GM03348 (cell line): Measurements from ENCODE around the gene CPNE4.
A peak's percentile ranks its signal among the peaks of the same experiment; 100 is the strongest.
"Not testable (repeated sequence)": the region's sequence is repeated elsewhere in the genome, so short reads cannot be mapped to it uniquely, and the experiment has no call there.

ENCODE experiments used
- DNase-seq: peaks from one replicate; pipeline ENCODE4 v3.0.0; 2012; ENCODE audit warnings: low spot score

Gene CPNE4

GRCh38 chr3:132034486-132035464, at the start of gene CPNE4:
CPNE4 (minus strand) TSS chr3:132035014.
- peak; percentile 96 for DNase-seq

DNA sequence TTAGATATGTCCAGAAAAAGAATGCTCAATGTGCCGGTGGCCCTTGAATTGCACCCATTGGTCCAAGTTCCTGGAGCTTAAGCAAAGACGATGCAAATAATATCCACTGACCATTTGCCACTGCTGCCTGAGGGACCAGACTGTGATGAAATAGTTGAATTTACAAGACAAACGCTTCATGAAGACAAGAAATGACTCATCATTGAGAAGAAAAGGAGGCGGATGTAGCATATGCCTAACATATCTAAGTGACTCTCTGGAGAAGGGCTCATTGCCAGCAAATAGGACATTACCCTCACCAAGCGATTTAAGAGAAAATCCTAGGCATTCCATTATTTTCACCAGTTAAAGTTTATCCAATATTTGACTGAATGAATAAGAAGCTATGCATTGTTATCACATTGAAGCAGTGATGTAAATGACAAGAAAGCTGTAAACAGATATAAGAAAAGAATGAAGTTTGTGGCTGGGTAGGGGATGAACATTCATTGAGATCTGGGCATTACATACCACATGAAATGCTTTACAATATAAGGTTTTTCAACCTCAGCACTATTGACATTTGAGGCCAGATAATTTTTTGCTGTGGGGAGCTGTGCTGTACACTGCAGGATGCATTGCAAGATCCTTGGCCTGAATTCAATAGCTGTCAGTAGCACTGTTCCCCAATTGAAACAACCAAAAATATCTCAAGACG, 48.9 kb upstream of the CPNE4 start:
- peak; percentile 5 for DNase-seq

GRCh38 chr3:132083159-132083558, 48.3 kb upstream of the CPNE4 start:
- no peak for DNase-seq

DNA sequence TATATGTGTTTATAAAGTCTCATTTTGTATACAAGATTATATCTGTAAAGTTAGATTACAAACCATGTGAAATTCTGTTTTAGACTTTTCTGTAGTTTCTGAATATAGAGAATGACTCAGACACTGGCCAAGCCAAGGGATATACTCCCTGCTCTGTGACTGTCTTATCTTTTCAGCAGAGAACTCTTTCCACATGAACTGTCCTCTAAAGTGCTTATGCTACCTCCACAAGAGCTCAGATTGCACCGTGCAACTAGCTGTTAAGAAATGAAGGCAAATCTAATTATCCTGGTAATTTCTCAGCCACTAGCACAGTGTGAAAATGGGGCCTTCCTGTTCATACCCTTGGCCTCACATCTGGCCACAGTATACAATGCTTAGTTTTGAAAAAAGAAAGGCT, 44.3 kb upstream of the CPNE4 start:
- DNase-seq, result peak; percentile 3

DNA sequence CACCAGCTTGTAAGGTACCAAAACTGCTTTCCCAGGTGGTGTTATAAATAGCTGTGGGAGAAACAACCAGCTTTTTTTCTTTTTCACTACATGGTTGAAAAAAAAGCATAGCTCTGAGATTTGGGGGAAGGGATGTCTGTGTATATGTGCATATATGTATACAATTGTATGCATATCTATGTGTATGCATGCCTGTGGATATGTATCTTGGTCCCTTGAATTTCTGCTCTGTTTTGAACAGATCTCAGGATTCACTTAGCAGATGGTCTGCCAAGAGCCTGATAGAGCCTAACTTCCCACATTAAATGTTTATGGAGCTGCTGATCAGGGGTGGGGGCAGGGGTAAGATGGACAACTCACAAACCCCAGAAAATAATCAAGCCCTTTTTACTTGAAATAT, 39.0 kb upstream of the CPNE4 start:
- no peak for DNase-seq

DNA sequence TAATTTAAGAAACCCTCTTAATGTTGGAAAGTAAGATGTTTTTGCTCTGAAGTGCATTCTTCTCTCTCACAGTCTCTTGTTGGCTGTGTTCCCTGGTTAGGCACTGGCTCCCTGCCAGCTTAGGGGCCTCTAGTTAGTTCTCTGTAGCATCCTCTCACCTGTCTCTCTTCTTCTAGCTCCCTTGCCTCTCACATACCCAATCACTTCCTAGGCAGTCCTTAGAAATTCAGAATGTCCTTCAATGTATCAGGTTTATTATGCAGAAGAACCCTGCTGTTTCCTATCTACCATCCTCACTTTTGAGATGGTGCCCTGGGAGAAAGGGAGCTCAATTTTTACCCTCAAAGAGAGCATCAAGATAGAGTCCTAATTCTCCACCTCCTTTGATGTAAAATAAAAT, 36.2 kb upstream of the CPNE4 start:
- DNase-seq, result no peak

- DNase-seq, result no peak
These were observed 29.3 kb upstream of the CPNE4 start for GRCh38 chr3:132064114-132064513.

DNA sequence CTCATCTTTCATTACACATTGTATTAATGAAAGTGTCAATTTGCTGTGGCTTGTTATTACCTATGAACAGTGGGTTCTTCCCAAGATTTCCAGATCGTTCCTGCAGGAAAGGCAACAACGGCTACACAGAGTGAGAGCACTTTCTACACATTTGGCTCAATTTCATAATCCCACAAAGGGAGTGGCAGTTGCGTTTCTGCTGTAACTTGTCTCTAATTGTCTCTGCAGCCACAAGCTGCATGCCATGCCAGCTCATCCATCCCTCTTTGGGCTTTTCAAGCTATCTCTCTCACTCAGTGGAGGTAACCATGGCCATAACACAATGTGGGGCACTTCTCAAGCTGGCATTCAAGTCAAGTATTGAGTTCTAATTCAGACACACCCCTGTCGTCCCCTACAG, 27.7 kb upstream of the CPNE4 start:
- no peak for DNase-seq

- no peak for DNase-seq
These were observed 21.1 kb upstream of the CPNE4 start for GRCh38 chr3:132055872-132056271.

DNA sequence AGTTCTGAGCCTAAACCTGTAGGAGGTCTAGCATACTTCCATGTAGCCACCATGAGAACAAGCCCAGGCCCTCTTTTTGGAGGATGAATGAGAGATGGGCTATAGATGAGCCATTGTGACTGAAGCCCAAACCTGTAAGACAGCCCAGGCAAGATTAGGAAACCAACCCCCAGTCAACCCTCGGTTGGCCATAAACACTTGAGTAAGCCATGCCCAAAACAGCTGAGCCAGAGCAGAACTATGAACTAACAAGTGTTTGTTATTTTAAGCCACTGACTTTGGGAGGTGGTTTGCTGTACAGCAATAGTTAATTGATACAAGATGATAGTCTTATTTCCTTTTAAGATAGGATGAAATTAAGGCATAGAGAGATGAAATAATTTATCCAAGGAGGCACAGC, 12.4 kb upstream of the CPNE4 start:
- no peak for DNase-seq

DNA sequence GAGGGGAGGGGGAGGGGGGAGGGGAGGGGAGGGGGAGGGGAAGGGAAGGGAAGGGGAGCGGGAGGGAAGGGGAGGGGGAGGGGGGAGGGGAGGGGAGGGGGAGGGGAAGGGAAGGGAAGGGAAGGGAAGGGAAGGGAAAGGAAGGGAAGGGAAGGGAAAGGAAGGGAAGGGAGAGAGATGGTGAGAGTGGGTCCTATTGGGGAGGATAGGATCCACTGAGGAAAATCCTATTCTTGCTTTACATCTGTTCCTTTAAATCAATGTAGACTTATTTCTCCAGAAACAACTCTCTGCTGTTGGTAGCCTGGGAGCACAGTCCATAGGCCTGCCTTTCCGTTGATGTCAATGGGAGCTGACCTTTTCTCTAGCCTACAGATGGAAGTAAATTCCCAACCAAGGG, 10.1 kb upstream of the CPNE4 start:
- not testable (repeated sequence) for DNase-seq

DNA sequence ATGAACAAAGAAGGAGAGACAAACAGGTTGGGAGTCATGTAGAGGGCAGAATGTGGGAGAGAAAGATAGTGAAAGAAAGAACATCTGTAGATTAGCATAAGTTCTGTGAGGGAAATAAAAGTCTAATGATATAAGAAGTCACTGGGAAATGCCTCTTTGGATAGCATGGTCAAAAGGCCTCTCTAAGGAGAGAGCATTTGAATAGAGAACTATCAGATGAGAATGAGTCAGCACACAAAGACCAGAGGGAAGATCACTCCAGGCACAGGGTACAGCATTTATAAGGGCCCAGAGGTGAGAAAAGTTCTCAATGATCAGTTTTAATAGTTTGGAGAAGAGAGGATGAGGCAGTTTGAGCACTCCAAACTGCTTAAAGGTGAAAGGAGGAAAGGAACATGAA, 7.9 kb upstream of the CPNE4 start:
- no peak for DNase-seq

DNA sequence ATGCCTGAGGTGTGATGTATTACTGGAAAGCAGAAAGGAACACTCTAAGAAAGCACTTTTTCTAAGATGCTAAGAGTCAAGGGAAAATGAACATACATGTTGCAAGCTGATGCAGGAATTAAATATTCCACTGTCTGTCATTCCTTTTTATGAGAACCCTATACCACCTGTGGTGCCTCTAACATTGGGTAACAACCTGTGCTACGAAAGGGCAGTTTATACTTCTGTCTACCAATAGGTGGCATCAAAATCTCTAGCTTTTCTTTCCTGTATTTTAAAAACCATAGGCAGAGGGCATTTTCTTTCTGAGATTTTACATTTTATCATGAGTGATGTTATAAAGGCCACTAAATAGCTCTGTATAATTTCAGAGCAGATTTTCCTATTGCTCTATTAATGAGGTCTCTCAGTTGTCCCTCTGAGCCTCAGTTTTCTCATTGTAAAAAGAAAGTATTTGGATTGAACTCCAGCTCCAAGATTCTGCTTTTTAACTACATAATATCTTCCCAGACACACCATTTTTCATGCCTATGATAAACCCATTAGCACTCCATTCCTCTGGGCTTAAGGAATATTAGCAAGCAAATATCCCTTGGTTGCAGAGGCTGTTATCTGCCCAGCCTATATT, 3.5 kb upstream of the CPNE4 start:
- DNase-seq, result peak; percentile 49

DNA sequence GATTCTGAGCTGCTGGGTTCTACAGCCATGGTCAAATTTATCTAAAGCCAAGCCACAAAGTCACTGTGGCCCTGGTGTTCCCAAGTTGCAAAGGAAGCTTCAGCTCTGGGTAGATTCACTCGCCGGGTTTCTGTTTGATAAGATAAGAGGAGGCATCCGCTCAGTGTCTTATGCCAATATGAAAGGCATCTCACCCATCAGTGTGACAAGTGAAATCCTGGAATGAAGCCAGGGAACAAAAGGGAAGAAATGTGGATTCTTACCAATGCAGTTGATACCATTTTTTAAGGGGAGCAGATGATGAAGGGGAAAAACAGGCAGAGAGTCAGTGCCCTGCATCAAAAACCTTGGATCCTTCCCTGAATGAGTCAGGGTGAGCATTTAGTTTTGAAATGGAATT, 2.8 kb upstream of the CPNE4 start:
- DNase-seq, result no peak

DNA sequence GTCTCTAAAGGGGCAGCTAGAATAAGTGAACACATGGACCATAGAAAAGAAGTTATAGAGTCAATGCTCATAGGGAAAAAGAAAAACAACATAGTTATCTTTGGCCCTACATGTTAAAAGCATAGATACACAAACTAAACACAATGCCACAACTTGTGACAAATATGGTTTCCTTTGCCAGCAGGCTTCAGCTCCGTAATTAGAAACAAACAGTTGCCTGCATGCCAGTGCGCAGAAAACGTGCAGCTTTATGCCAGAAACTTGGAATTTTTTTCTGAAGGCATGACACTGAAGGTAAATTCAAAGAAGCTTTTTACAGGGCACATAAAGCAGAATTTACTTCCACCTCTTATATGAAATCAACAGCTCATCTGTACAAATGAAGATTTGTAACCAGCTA, 2.2 kb upstream of the CPNE4 start:
- no peak for DNase-seq

GRCh38 chr3:132034097-132034485, 723 bp downstream of the CPNE4 start:
- DNase-seq, result no peak

DNA sequence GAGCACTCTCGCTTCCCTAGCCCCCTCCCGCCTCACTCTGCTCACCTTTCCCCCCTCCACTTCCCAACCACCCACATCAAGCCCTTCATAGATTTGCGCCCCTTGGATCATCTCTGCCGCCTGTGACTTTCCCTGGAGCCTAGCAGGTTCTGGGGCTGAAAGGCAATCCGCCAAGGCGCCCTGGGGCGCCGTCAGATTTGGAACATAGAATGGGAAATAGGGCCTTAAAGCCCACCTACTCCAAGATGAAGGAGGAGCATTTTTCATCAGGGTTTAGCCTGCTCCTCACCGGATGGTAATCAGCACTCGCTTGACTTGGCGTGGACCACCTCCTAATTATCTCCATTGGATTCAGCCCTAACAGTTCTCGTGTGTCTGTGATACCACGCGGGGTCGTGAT, 1.3 kb downstream of the CPNE4 start:
- DNase-seq, result no peak

DNA sequence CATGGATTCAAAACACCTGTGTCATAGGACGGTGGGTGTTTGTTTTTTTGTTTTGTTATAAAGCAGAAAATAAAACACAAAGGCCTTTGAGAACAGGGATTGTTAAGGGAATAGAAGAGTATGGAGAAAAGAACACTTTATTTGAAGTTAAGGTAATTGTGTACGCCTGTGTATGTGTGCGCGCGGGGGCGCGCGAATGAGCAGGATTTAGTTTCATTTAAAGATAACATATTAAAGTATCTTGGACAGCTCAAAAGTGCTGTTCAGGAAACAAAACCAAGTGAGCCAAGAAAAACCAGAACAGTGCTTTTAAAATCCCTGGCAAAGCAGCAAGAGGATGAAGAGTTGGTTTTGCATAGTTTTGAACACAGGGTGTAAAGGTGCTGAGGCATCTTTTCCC, 1.9 kb downstream of the CPNE4 start:
- DNase-seq, result no peak

DNA sequence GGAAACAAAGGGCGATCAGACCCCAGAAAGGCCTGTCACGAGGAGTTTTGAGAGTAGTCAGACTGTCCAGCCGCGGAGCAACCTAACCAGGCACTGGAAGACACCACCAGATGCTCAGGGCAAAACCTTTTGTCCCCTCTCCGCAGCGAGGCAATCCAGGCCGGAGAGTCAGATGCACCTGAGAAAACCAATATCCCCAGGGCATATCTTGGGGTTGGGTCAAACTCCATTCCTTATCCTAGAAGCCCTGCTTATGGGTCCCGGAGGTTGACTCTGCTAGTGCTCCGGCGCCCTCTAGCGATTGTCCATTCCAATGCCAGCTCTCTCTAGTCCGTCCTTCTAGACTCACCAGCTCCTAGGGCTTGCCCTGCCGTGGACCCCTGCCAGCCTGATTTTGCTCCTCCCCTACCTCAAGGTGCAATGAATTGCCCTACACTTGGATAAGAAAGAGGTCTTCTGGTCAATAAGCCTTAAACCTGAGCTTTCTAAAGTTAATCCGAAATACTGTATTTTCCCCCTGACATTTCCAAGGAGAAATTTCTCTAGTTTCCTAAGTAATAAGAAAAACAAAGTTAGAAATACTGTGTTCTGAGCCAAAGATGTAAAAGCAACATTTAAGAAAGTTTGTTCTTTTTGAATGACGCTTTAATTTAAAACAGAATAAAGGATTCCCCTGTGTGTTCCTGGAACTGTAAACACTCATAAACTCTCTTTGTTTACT, 5.5 kb downstream of the CPNE4 start:
- DNase-seq, result peak; percentile 88

GRCh38 chr3:132022914-132023313, 11.9 kb downstream of the CPNE4 start:
- no peak for DNase-seq

GRCh38 chr3:132020058-132020457, 14.8 kb downstream of the CPNE4 start:
- no peak for DNase-seq

GRCh38 chr3:132017137-132017536, 17.7 kb downstream of the CPNE4 start:
- no peak for DNase-seq
